Erythroblast (primary cell): Measurements from ENCODE around the gene SLC9A1.

Source experiments
- GATA1 ChIP-seq: IDR thresholded peaks from 2 replicates; pipeline ENCODE4 v1.6.1; 2011; ENCODE audit warnings: low read depth, mild to moderate bottlenecking, control low read depth, low read length, moderate library complexity
- POLR2A ChIP-seq: IDR thresholded peaks from 2 replicates; pipeline ENCODE4 v1.6.1; 2011; ENCODE audit warnings: mild to moderate bottlenecking, low read length

- TF ChIP-seq POLR2A: no peak
- no peak for TF ChIP-seq GATA1
Measured at GRCh38 chr1:27117733-27118439, 37.0 kb downstream of the SLC9A1 start.
